H9 (cell line): ENCODE data around the gene DLG2. TPM values are rescaled to one million over a fixed set of nuclear protein-coding genes. Genes with fewer than 3 reads are reported as not detected.

Experiments used
- DNase-seq: peaks from one replicate; pipeline ENCODE4 v3.0.0-alpha.2; 2017
- H2AFZ ChIP-seq: one replicate; pipeline ENCODE4 v1.6.1; 2013; ENCODE audit warnings: mild to moderate bottlenecking, low read length, control low read depth, moderate library complexity
- H2AK5ac ChIP-seq: 2 replicates; pipeline ENCODE4 v1.6.1; 2013; ENCODE audit warnings: low read length, control low read depth, mixed read lengths; ENCODE audit not compliant: insufficient read length
- H2BK120ac ChIP-seq: one replicate; pipeline ENCODE4 v1.6.1; 2013; ENCODE audit warnings: low read depth, mild to moderate bottlenecking, low read length, control low read depth, inconsistent platforms; ENCODE audit not compliant: poor library complexity, severe bottlenecking
- H2BK12ac ChIP-seq: 2 replicates; pipeline ENCODE4 v1.6.1; 2013; ENCODE audit warnings: low read length, control low read depth, mixed read lengths, low read depth; ENCODE audit not compliant: insufficient read length
- H2BK15ac ChIP-seq: 2 replicates; pipeline ENCODE4 v1.6.1; 2013; ENCODE audit warnings: low read depth, low read length, control low read depth
- H2BK20ac ChIP-seq: one replicate; pipeline ENCODE4 v1.6.1; 2013; ENCODE audit warnings: low read depth, mild to moderate bottlenecking, low read length, control low read depth, inconsistent platforms; ENCODE audit not compliant: poor library complexity, severe bottlenecking
- H2BK5ac ChIP-seq: 2 replicates; pipeline ENCODE4 v1.6.1; 2013; ENCODE audit warnings: low read length, control low read depth, mixed read lengths; ENCODE audit not compliant: insufficient read length
- H3K14ac ChIP-seq: 2 replicates; pipeline ENCODE4 v1.6.1; 2013; ENCODE audit warnings: low read length, control low read depth; ENCODE audit not compliant: insufficient read depth
- H3K18ac ChIP-seq: 2 replicates; pipeline ENCODE4 v1.6.1; 2013; ENCODE audit warnings: low read depth, mild to moderate bottlenecking, mixed read lengths, low read length, control low read depth; ENCODE audit not compliant: insufficient read length
- H3K23ac ChIP-seq: 2 replicates; pipeline ENCODE4 v1.6.1; 2013; ENCODE audit warnings: low read length, control low read depth, mixed read lengths, low read depth; ENCODE audit not compliant: insufficient read length
- H3K23me2 ChIP-seq: 2 replicates; pipeline ENCODE4 v1.6.1; 2013; ENCODE audit warnings: low read depth, mild to moderate bottlenecking, mixed read lengths, low read length, control low read depth; ENCODE audit not compliant: insufficient read length, poor library complexity, severe bottlenecking
- H3K27ac ChIP-seq: 2 replicates; pipeline ENCODE4 v1.5.1; 2013; ENCODE audit warnings: low read length, control low read depth, mixed read lengths, low read depth; ENCODE audit not compliant: insufficient read length
- H3K27me3 ChIP-seq: 2 replicates; pipeline ENCODE4 v1.6.1; 2013; ENCODE audit warnings: low read length, control low read depth, inconsistent platforms; ENCODE audit not compliant: insufficient read depth
- H3K4ac ChIP-seq: 2 replicates; pipeline ENCODE4 v1.6.1; 2013; ENCODE audit warnings: low read depth, mild to moderate bottlenecking, control low read depth, inconsistent platforms, low read length, moderate library complexity
- H3K4me1 ChIP-seq: 2 replicates; pipeline ENCODE4 v1.6.1; 2013; ENCODE audit warnings: low read length, control low read depth, inconsistent platforms; ENCODE audit not compliant: insufficient read depth
- H3K4me2 ChIP-seq: 2 replicates; pipeline ENCODE4 v1.6.1; 2013; ENCODE audit warnings: low read length, control low read depth, mixed read lengths; ENCODE audit not compliant: insufficient read length, insufficient read depth
- H3K56ac ChIP-seq: 2 replicates; pipeline ENCODE4 v1.6.1; 2013; ENCODE audit warnings: low read depth, mild to moderate bottlenecking, mixed read lengths, low read length, control low read depth; ENCODE audit not compliant: insufficient read length
- H3K79me1 ChIP-seq: 2 replicates; pipeline ENCODE4 v1.6.1; 2013; ENCODE audit warnings: low read depth, mild to moderate bottlenecking, moderate library complexity, low read length, control low read depth, inconsistent platforms; ENCODE audit not compliant: insufficient read depth, poor library complexity, severe bottlenecking
- H3K79me2 ChIP-seq: 2 replicates; pipeline ENCODE4 v1.6.1; 2013; ENCODE audit warnings: low read length, control low read depth, inconsistent platforms; ENCODE audit not compliant: insufficient read depth
- H3K9ac ChIP-seq: 2 replicates; pipeline ENCODE4 v1.6.1; 2013; ENCODE audit warnings: low read length, control low read depth, mixed read lengths; ENCODE audit not compliant: insufficient read length; ENCODE audit errors: extremely low read depth
- H3K9me3 ChIP-seq: one replicate; pipeline ENCODE4 v1.6.1; 2013; ENCODE audit warnings: low read depth, low read length, inconsistent platforms; ENCODE audit not compliant: control insufficient read depth
- H3T11ph ChIP-seq: one replicate; pipeline ENCODE4 v1.6.1; 2013; ENCODE audit warnings: mild to moderate bottlenecking, low read length, control low read depth, inconsistent platforms
- H4K20me1 ChIP-seq: one replicate; pipeline ENCODE4 v1.6.1; 2013; ENCODE audit not compliant: control insufficient read depth, insufficient read length, insufficient read depth
- H4K5ac ChIP-seq: 2 replicates; pipeline ENCODE4 v1.6.1; 2013; ENCODE audit warnings: low read depth, mild to moderate bottlenecking, mixed read lengths, low read length, control low read depth; ENCODE audit not compliant: insufficient read length
- H4K8ac ChIP-seq: replicated peaks from 2 replicates; pipeline ENCODE4 v1.6.1; 2013; ENCODE audit warnings: low read length, control low read depth, mixed read lengths, low read depth; ENCODE audit not compliant: insufficient read length
- H4K91ac ChIP-seq: 2 replicates; pipeline ENCODE4 v1.6.1; 2013; ENCODE audit warnings: low read depth, mild to moderate bottlenecking, moderate library complexity, mixed read lengths, low read length, control low read depth; ENCODE audit not compliant: insufficient read length
- H3K27ac Mint-ChIP-seq, 3 experiments: 2 replicates in 2 of 3; 3 replicates in 1 of 3; pipeline ENCODE4 v1.8.0; 2020 to 2021; ENCODE audit warnings: mixed read lengths in 3 of 3, mild to moderate bottlenecking in 1 of 3, moderate library complexity in 1 of 3
- H3K27me3 Mint-ChIP-seq: 2 replicates; pipeline ENCODE4 v1.8.0; 2021; ENCODE audit warnings: low read depth, mild to moderate bottlenecking, moderate library complexity, mixed read lengths
- H3K36me3 Mint-ChIP-seq, 3 experiments: 2 replicates in 2 of 3; 3 replicates in 1 of 3; pipeline ENCODE4 v1.8.0; 2020 to 2021; ENCODE audit warnings: low read depth in 3 of 3, mixed read lengths in 3 of 3; ENCODE audit not compliant: insufficient read depth in 1 of 3
- H3K4me1 Mint-ChIP-seq, 2 experiments: 2 replicates each; pipeline ENCODE4 v1.8.0; 2020; ENCODE audit warnings: mixed read lengths in 2 of 2
- H3K4me3 Mint-ChIP-seq, 2 experiments: 2 replicates in 1 of 2; 3 replicates in 1 of 2; pipeline ENCODE4 v1.8.0; 2020 to 2021; ENCODE audit warnings: mild to moderate bottlenecking in 2 of 2, mixed read lengths in 2 of 2, moderate library complexity in 1 of 2
- H3K9me3 Mint-ChIP-seq, 2 experiments: 2 replicates in 1 of 2; 3 replicates in 1 of 2; pipeline ENCODE4 v1.8.0; 2020; ENCODE audit warnings: mild to moderate bottlenecking in 2 of 2, mixed read lengths in 2 of 2, moderate library complexity in 1 of 2
- CTCF ChIP-seq: fragments of 200-600 bp; sonication (generic); conservative IDR thresholded peaks from 3 replicates; pipeline ENCODE4 v1.8.0; 2021; ENCODE audit warnings: antibody characterized with exemption, mild to moderate bottlenecking
- WGBS: extraction: QIAGEN DNeasy Blood & Tissue Kit; methylation state at CpG from one replicate; pipeline ENCODE4 v1.1.7; 2013; ENCODE audit warnings: missing lambda C conversion rate, low lambda C conversion rate, mixed read lengths; ENCODE audit not compliant: insufficient read length; ENCODE audit errors: extremely low coverage; 5-methylcytosine and 5-hydroxymethylcytosine counted together
- total RNA-seq: library from RNA; stranded (reverse); gene quantifications from 2 replicates; pipeline ENCODE4 v1.2.1, GENCODE V29; 2021

Gene DLG2
- total RNA-seq, 1 experiment from 2014 or later: 8.0 TPM

- no peak for DNase-seq
Measured at GRCh38 chr11:83410605-83411565, 2216.3 kb downstream of the DLG2 start.

More at GRCh38 chr11:83410605-83411565, 2216.3 kb downstream of the DLG2 start:
- no peak overlapping the region for H4K91ac ChIP-seq
- H3K79me1 ChIP-seq: no peaks in the 10 kb centered on the region
- H2AK5ac ChIP-seq: no peak overlapping the region
- no peak overlapping the region for H3K9ac ChIP-seq
- no peak overlapping the region for H2AFZ ChIP-seq
- H3K27ac ChIP-seq: no peak overlapping the region
- no peak for TF ChIP-seq CTCF
- no peak overlapping the region for H3K56ac ChIP-seq
- H3K9me3 ChIP-seq: no peaks in the 10 kb centered on the region
- no peak overlapping the region for H3K4me2 ChIP-seq
- H3K27me3 Mint-ChIP-seq: no peaks in the 10 kb centered on the region
- no peak overlapping the region for H2BK20ac ChIP-seq
- no CpG with 5 or more reads among the region's 2 CpGs for WGBS
- H2BK120ac ChIP-seq: no peak overlapping the region
- no peak overlapping the region for H3K14ac ChIP-seq
- H3K23ac ChIP-seq: no peak overlapping the region
- no peaks in the 10 kb centered on the region for H3K79me2 ChIP-seq
- H3K9me3 Mint-ChIP-seq: peaks cover 0 to 2% of the 10 kb centered on the region in 2 experiments; a peak in 1 of 5 replicates
- H2BK12ac ChIP-seq: no peak overlapping the region
- no peak overlapping the region for H3K4ac ChIP-seq
- H3K4me1 Mint-ChIP-seq: peaks cover 0 to 5% of the 10 kb centered on the region in 2 experiments; a peak in 1 of 4 replicates
- H3K27ac Mint-ChIP-seq: peak overlapping the region in 2 of 3 experiments; percentile 83 to 93; a peak in 2 of 7 replicates
- peak overlapping the region; percentile 4 for H3K18ac ChIP-seq
- H4K20me1 ChIP-seq: no peaks in the 10 kb centered on the region
- no peaks in the 10 kb centered on the region for H3K4me1 ChIP-seq
- no peak overlapping the region for H4K5ac ChIP-seq
- no peak overlapping the region for H4K8ac ChIP-seq
- no peaks in the 10 kb centered on the region for H3K27me3 ChIP-seq
- H2BK5ac ChIP-seq: no peak overlapping the region
- H2BK15ac ChIP-seq: no peak overlapping the region
- H3K36me3 Mint-ChIP-seq: no peaks in the 10 kb centered on the region; a peak in 1 of 7 replicates
- no peaks in the 10 kb centered on the region for H3K23me2 ChIP-seq
- no peak overlapping the region for H3T11ph ChIP-seq
- H3K4me3 Mint-ChIP-seq: no peak overlapping the region
